Measurements from ENCODE around the gene PFDN6.

Gene PFDN6

GRCh38 chr6:33336495-33336894, 47.1 kb downstream of the PFDN6 start:
- no peak for DNase-seq (ENCODE audit: low spot score)
- no peak for TF ChIP-seq CTCF (IDR thresholded peaks at IDR 0.05; ENCODE audit: borderline replicate concordance, control extremely low read depth, extremely low read depth, insufficient read depth, missing control alignments)
- in situ Hi-C loops (cut with MboI; ENCODE audit: low sequenced_read_pairs, unreplicated experiment) = no loop called here

GRCh38 chr6:33339193-33339592, 49.8 kb downstream of the PFDN6 start:
- no peak for DNase-seq (ENCODE audit: low spot score)
- TF ChIP-seq CTCF (IDR thresholded peaks at IDR 0.05; ENCODE audit: borderline replicate concordance, control extremely low read depth, extremely low read depth, insufficient read depth, missing control alignments) = no peak
- in situ Hi-C loops (cut with MboI; ENCODE audit: low sequenced_read_pairs, unreplicated experiment) = no loop called here

Data from GM13976 (cell line).